SU-DHL-6 (cell line): ENCODE measurements around the gene MITF.

Source experiments
- EZH2phosphoT487 ChIP-seq: fragments of 200-600 bp; sonication (generic), shearing (Covaris generic); conservative IDR thresholded peaks from 2 replicates; pipeline ENCODE4 v1.6.1; 2018; ENCODE audit warnings: mild to moderate bottlenecking, antibody characterized with exemption, low read length, moderate library complexity, mixed read lengths
- TF ChIP-seq, protein P1 (sequence below): fragments of 200-600 bp; sonication (generic); IDR thresholded peaks from one replicate; pipeline ENCODE4 v1.5.1; 2017; ENCODE audit warnings: antibody characterized with exemption, mild to moderate bottlenecking, low read length, moderate library complexity; ENCODE audit not compliant: insufficient read depth, poor library complexity, severe bottlenecking

DNA sequence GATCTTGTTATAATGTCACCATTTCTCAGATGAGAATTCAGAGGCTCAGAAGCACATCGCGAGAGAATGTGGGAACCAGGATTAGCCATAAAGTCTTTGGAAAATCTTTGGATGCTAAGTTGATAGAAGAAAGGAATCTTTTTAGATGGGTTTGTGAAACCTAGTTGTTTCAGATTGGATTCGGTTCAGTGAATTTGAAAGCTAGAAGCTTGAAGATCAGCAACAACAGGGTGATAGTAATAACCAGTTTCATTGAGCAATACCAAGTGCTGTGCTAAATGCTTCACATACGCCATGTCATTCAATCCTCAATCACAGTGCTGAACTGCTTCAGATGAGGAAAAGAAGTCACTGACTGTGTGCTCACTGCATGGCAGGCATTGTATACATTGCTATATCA, 47.4 kb upstream of the MITF start:
- TF ChIP-seq, protein P1, sequence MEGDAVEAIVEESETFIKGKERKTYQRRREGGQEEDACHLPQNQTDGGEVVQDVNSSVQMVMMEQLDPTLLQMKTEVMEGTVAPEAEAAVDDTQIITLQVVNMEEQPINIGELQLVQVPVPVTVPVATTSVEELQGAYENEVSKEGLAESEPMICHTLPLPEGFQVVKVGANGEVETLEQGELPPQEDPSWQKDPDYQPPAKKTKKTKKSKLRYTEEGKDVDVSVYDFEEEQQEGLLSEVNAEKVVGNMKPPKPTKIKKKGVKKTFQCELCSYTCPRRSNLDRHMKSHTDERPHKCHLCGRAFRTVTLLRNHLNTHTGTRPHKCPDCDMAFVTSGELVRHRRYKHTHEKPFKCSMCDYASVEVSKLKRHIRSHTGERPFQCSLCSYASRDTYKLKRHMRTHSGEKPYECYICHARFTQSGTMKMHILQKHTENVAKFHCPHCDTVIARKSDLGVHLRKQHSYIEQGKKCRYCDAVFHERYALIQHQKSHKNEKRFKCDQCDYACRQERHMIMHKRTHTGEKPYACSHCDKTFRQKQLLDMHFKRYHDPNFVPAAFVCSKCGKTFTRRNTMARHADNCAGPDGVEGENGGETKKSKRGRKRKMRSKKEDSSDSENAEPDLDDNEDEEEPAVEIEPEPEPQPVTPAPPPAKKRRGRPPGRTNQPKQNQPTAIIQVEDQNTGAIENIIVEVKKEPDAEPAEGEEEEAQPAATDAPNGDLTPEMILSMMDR, result no peak
- no peak for TF ChIP-seq EZH2phosphoT487
